Measurements from ENCODE around the gene NMNAT2. TPM values are rescaled to one million over a fixed set of nuclear protein-coding genes. Genes with fewer than 3 reads are reported as not detected.

The NMNAT2 gene
- total RNA-seq, 1 experiment from 2014 or later: 4.7 TPM

- peaks cover 36% of the 10 kb centered on the region for H3K36me3 Mint-ChIP-seq (ENCODE audit: insufficient read depth, unreplicated experiment)
- H3K4me1 Mint-ChIP-seq (ENCODE audit: insufficient read depth, unreplicated experiment): peaks cover 36% of the 10 kb centered on the region
- H3K27ac Mint-ChIP-seq (ENCODE audit: low read depth, unreplicated experiment): peak overlapping the region; percentile 50
- H3K27me3 Mint-ChIP-seq (ENCODE audit: insufficient read depth, unreplicated experiment): no peaks in the 10 kb centered on the region
- ChIA-PET CTCF (interaction anchor here (0.6 to 1.6 kb wide), 4 partner anchors 14 to 39 kb away, joined by 3 to 5 read pairs (median 4); no protein-coding TSS in a partner anchor), POLR2A (interaction anchor here (0.7 to 5.4 kb wide), 4 partner anchors 8 to 29 kb away, joined by 3 to 32 read pairs (median 10); no protein-coding TSS in a partner anchor)
- H3K9me3 Mint-ChIP-seq (ENCODE audit: unreplicated experiment): peaks cover 25% of the 10 kb centered on the region
- no peak for DNase-seq (ENCODE audit: unreplicated experiment)
- no TSS peak for BruUV-seq (replicated peaks)
- TF ChIP-seq, protein P1, sequence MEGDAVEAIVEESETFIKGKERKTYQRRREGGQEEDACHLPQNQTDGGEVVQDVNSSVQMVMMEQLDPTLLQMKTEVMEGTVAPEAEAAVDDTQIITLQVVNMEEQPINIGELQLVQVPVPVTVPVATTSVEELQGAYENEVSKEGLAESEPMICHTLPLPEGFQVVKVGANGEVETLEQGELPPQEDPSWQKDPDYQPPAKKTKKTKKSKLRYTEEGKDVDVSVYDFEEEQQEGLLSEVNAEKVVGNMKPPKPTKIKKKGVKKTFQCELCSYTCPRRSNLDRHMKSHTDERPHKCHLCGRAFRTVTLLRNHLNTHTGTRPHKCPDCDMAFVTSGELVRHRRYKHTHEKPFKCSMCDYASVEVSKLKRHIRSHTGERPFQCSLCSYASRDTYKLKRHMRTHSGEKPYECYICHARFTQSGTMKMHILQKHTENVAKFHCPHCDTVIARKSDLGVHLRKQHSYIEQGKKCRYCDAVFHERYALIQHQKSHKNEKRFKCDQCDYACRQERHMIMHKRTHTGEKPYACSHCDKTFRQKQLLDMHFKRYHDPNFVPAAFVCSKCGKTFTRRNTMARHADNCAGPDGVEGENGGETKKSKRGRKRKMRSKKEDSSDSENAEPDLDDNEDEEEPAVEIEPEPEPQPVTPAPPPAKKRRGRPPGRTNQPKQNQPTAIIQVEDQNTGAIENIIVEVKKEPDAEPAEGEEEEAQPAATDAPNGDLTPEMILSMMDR (IDR thresholded peaks at IDR 0.05; ENCODE audit: unreplicated experiment): no peak
- intact Hi-C loops (cut with micrococcal nuclease): no loop called here
- no peak overlapping the region for H3K4me3 Mint-ChIP-seq (ENCODE audit: unreplicated experiment)
These were observed 169.0 kb downstream of the NMNAT2 start for GRCh38 chr1:183248989-183249691.

- intact Hi-C loops (cut with micrococcal nuclease): no loop called here
- TF ChIP-seq, protein P1 (IDR thresholded peaks at IDR 0.05; ENCODE audit: unreplicated experiment): no peak
- DNase-seq (ENCODE audit: unreplicated experiment): no peak
- H3K4me3 Mint-ChIP-seq (ENCODE audit: unreplicated experiment): no peak overlapping the region
- H3K36me3 Mint-ChIP-seq (ENCODE audit: insufficient read depth, unreplicated experiment): peaks cover 42% of the 10 kb centered on the region
- peaks cover 15% of the 10 kb centered on the region for H3K9me3 Mint-ChIP-seq (ENCODE audit: unreplicated experiment)
- no TSS peak for BruUV-seq (replicated peaks)
- no peaks in the 10 kb centered on the region for H3K27me3 Mint-ChIP-seq (ENCODE audit: insufficient read depth, unreplicated experiment)
- ChIA-PET CTCF (interaction anchor here (0.6 to 2.0 kb wide), 9 partner anchors 8 to 43 kb away, joined by 3 to 7 read pairs (median 5); no protein-coding TSS in a partner anchor), POLR2A (interaction anchor here (1.2 to 5.4 kb wide), 5 partner anchors 9 to 30 kb away, joined by 3 to 32 read pairs (median 9); no protein-coding TSS in a partner anchor)
- H3K4me1 Mint-ChIP-seq (ENCODE audit: insufficient read depth, unreplicated experiment): peaks cover 44% of the 10 kb centered on the region
- H3K27ac Mint-ChIP-seq (ENCODE audit: low read depth, unreplicated experiment): no peak overlapping the region
These were observed 170.2 kb downstream of the NMNAT2 start for GRCh38 chr1:183247931-183248330.

- Mint-ChIP-seq H3K27me3 (ENCODE audit: insufficient read depth, unreplicated experiment) (no peaks in the 10 kb centered on the region), H3K4me3 (ENCODE audit: unreplicated experiment) (no peak overlapping the region), H3K9me3 (ENCODE audit: unreplicated experiment) (peaks cover 15% of the 10 kb centered on the region), H3K27ac (ENCODE audit: low read depth, unreplicated experiment) (peak overlapping the region; percentile 47), H3K4me1 (ENCODE audit: insufficient read depth, unreplicated experiment) (peaks cover 46% of the 10 kb centered on the region), H3K36me3 (ENCODE audit: insufficient read depth, unreplicated experiment) (peaks cover 46% of the 10 kb centered on the region)
- ChIA-PET POLR2A (interaction anchor here (0.6 to 5.4 kb wide), 7 partner anchors 10 to 44 kb away, joined by 3 to 32 read pairs (median 5); no protein-coding TSS in a partner anchor), CTCF (interaction anchor here (0.7 to 2.0 kb wide), 9 partner anchors 8 to 43 kb away, joined by 3 to 7 read pairs (median 5); no protein-coding TSS in a partner anchor)
- TF ChIP-seq, protein P1 (IDR thresholded peaks at IDR 0.05; ENCODE audit: unreplicated experiment): no peak
- intact Hi-C loops (cut with micrococcal nuclease): no loop called here
- no TSS peak for BruUV-seq (replicated peaks)
- DNase-seq (ENCODE audit: unreplicated experiment): no peak
These were observed 170.7 kb downstream of the NMNAT2 start for GRCh38 chr1:183247484-183247883.

GRCh38 chr1:183247066-183247465, 171.1 kb downstream of the NMNAT2 start:
- H3K9me3 Mint-ChIP-seq (ENCODE audit: unreplicated experiment): peaks cover 14% of the 10 kb centered on the region
- intact Hi-C loops (cut with micrococcal nuclease): no loop called here
- H3K4me1 Mint-ChIP-seq (ENCODE audit: insufficient read depth, unreplicated experiment): peaks cover 45% of the 10 kb centered on the region
- CTCF ChIA-PET: interaction anchor here (0.6 to 2.0 kb wide), 10 partner anchors 8 to 272 kb away, joined by 3 to 7 read pairs (median 4); no protein-coding TSS in a partner anchor
- peak overlapping the region; percentile 47 for H3K27ac Mint-ChIP-seq (ENCODE audit: low read depth, unreplicated experiment)
- H3K4me3 Mint-ChIP-seq (ENCODE audit: unreplicated experiment): no peak overlapping the region
- POLR2A ChIA-PET: interaction anchor here (0.6 to 5.4 kb wide), 5 partner anchors 10 to 43 kb away, joined by 3 to 32 read pairs (median 9); no protein-coding TSS in a partner anchor
- no peak for DNase-seq (ENCODE audit: unreplicated experiment)
- H3K27me3 Mint-ChIP-seq (ENCODE audit: insufficient read depth, unreplicated experiment): no peaks in the 10 kb centered on the region
- TF ChIP-seq, protein P1 (IDR thresholded peaks at IDR 0.05; ENCODE audit: unreplicated experiment): no peak
- BruUV-seq (replicated peaks): no TSS peak
- H3K36me3 Mint-ChIP-seq (ENCODE audit: insufficient read depth, unreplicated experiment): peaks cover 50% of the 10 kb centered on the region

All from MCF 10A (cell line).